HG02610 (cell line): Measurements from ENCODE around the gene WDR13.

ENCODE experiments used
- ATAC-seq: cut with Tn5 transposase; IDR thresholded peaks from one replicate; pipeline ENCODE4 v1.9.1; 2021; ENCODE audit warnings: mild to moderate bottlenecking, moderate library complexity; ENCODE audit not compliant: unreplicated experiment

WDR13 gene

GRCh38 chrX:48592971-48593370 lies 4.3 kb upstream of the WDR13 start:
- no peak for ATAC-seq

GRCh38 chrX:48595929-48596328 lies 1.4 kb upstream of the WDR13 start:
- ATAC-seq, result no peak

GRCh38 chrX:48598614-48599013 lies 1.3 kb downstream of the WDR13 start:
- no peak for ATAC-seq

GRCh38 chrX:48599341-48599740 lies 2.0 kb downstream of the WDR13 start:
- ATAC-seq, result no peak

- ATAC-seq, result no peak
Observed at GRCh38 chrX:48600226-48600625, 2.9 kb downstream of the WDR13 start.

GRCh38 chrX:48601741-48602394 lies 4.6 kb downstream of the WDR13 start:
- no peak for ATAC-seq

GRCh38 chrX:48604701-48605100 lies 7.4 kb downstream of the WDR13 start:
- no peak for ATAC-seq

GRCh38 chrX:48606091-48606490 lies 8.8 kb downstream of the WDR13 start:
- no peak for ATAC-seq

- no peak for ATAC-seq
Observed at GRCh38 chrX:48611703-48612102, 14.4 kb downstream of the WDR13 start.

GRCh38 chrX:48613502-48614160 lies 16.3 kb downstream of the WDR13 start:
- ATAC-seq, result no peak

- no peak for ATAC-seq
Observed at GRCh38 chrX:48616576-48616975, 19.3 kb downstream of the WDR13 start.

GRCh38 chrX:48617542-48618340 lies 20.4 kb downstream of the WDR13 start:
- ATAC-seq, result no peak

- no peak for ATAC-seq
Observed at GRCh38 chrX:48626401-48627298, 29.4 kb downstream of the WDR13 start.

GRCh38 chrX:48631376-48632090 lies 34.2 kb downstream of the WDR13 start:
- peak; percentile 66 for ATAC-seq

GRCh38 chrX:48632207-48632606 lies 34.9 kb downstream of the WDR13 start:
- no peak for ATAC-seq

GRCh38 chrX:48636301-48636700 lies 39.0 kb downstream of the WDR13 start:
- no peak for ATAC-seq

- ATAC-seq, result no peak
Observed at GRCh38 chrX:48636776-48637175, 39.5 kb downstream of the WDR13 start.

GRCh38 chrX:48645669-48646068 lies 48.4 kb downstream of the WDR13 start:
- ATAC-seq, result no peak

GRCh38 chrX:48648336-48648751 lies 51.1 kb downstream of the WDR13 start:
- ATAC-seq, result no peak

GRCh38 chrX:48649102-48649501 lies 51.8 kb downstream of the WDR13 start:
- no peak for ATAC-seq
